ENCODE results near the gene DTNB. TPM values are rescaled to one million over a fixed set of nuclear protein-coding genes. Genes with fewer than 3 reads are reported as not detected.

The DTNB gene
- total and polyA plus RNA-seq, 10 of the 15 experiments (the other 5 are each of a cell fraction or from before 2014, with no cell fraction given): 4.5 to 30.6 (median 11.9) TPM

- TF ChIP-seq ESRRA (IDR thresholded peaks at IDR 0.05; ENCODE audit: low read length) (no peak), SMARCA5 (IDR thresholded peaks at IDR 0.05) (no peak), ZNF24 (IDR thresholded peaks at IDR 0.05) (no peak), SKIL (IDR thresholded peaks at IDR 0.05; ENCODE audit: low read depth, poor library complexity, severe bottlenecking) (no peak), NR2C1 (IDR thresholded peaks at IDR 0.05) (no peak), POLR2AphosphoS2 (IDR thresholded peaks at IDR 0.05; ENCODE audit: low read depth, low read length) (no peak), ZZZ3 (IDR thresholded peaks at IDR 0.05; ENCODE audit: control insufficient read depth, insufficient read length, low read depth) (no peak), GABPA (IDR thresholded peaks at IDR 0.05; ENCODE audit: low read depth) (no peak), RB1 (IDR thresholded peaks at IDR 0.05; ENCODE audit: borderline replicate concordance) (no peak), LARP7 (IDR thresholded peaks at IDR 0.05) (no peak), ASH2L (IDR thresholded peaks at IDR 0.05; ENCODE audit: borderline replicate concordance, low read depth) (no peak)
- TF ChIP-seq, protein P1, sequence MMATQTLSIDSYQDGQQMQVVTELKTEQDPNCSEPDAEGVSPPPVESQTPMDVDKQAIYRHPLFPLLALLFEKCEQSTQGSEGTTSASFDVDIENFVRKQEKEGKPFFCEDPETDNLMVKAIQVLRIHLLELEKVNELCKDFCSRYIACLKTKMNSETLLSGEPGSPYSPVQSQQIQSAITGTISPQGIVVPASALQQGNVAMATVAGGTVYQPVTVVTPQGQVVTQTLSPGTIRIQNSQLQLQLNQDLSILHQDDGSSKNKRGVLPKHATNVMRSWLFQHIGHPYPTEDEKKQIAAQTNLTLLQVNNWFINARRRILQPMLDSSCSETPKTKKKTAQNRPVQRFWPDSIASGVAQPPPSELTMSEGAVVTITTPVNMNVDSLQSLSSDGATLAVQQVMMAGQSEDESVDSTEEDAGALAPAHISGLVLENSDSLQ (IDR thresholded peaks at IDR 0.05): no peak
Observed at GRCh38 chr2:25446122-25446521, 227.3 kb downstream of the DTNB start.

More at GRCh38 chr2:25446122-25446521, 227.3 kb downstream of the DTNB start:
- Histone ChIP-seq H3K4me1 (ENCODE audit: control insufficient read depth, insufficient read depth, low read length) (peaks cover 8% of the 10 kb centered on the region), H3K9ac (ENCODE audit: control insufficient read depth, insufficient read depth, low read length) (no peak overlapping the region), H2AFZ (ENCODE audit: control insufficient read depth, low read depth, low read length) (no peak overlapping the region), H3K27ac (ENCODE audit: control insufficient read depth, insufficient read depth) (no peak overlapping the region), H3K79me2 (ENCODE audit: control insufficient read depth, insufficient read depth, low read length) (no peaks in the 10 kb centered on the region), H3K36me3 (ENCODE audit: control insufficient read depth in 2 of 2, insufficient read depth in 2 of 2, low read length in 1 of 2) (no peaks in the 10 kb centered on the region), H3K9me3 (replicated peaks; ENCODE audit: control insufficient read depth, insufficient read depth, low read length) (no peaks in the 10 kb centered on the region), H3K4me3 (no peak overlapping the region), H3K4me2 (ENCODE audit: control insufficient read depth, insufficient read depth) (no peak overlapping the region), H4K20me1 (ENCODE audit: control insufficient read depth, insufficient read depth) (no peaks in the 10 kb centered on the region), H3K27me3 (replicated peaks in 1 of 2; ENCODE audit: control insufficient read depth in 2 of 2, insufficient read depth in 2 of 2, low read length in 1 of 2) (no peaks in the 10 kb centered on the region)
- in situ Hi-C loops (cut with MboI) (no loop called here), intact Hi-C loops (cut with micrococcal nuclease; ENCODE audit: unreplicated experiment) (no loop called here)
- no peak for ATAC-seq
- no TSS peak for BruUV-seq (replicated peaks)
- no peak for FAIRE-seq
- WGBS (ENCODE audit: insufficient coverage, insufficient replicate concordance, low lambda C conversion rate, missing lambda C conversion rate): 25% methylated on average over 4 of the region's 4 CpGs
- RAD21 ChIA-PET (ENCODE audit: unreplicated experiment): interaction anchor here (1.6 kb wide), 1 partner anchor 51 kb away, joined by 3 read pairs; no protein-coding TSS in a partner anchor
- no peak for DNase-seq (ENCODE audit: low read depth, low spot score)
- SMC1A ChIA-PET (ENCODE audit: uncharacterized antibody, unreplicated experiment): interaction anchor here (0.8 to 2.1 kb wide), 7 partner anchors 8 to 105 kb away, joined by 3 to 10 read pairs (median 5); no protein-coding TSS in a partner anchor
- CTCF ChIA-PET: interaction anchor here (0.7 to 1.6 kb wide), 2 partner anchors 70 to 238 kb away, joined by 3 to 4 read pairs; no protein-coding TSS in a partner anchor
- POLR2A ChIA-PET: interaction anchor here (0.6 to 2.1 kb wide), 8 partner anchors 9 to 560 kb away, joined by 3 to 8 read pairs (median 4); no protein-coding TSS in a partner anchor

All from GM12878 (cell line).